GM18517 (cell line): ENCODE results near the gene APPL2.

Source experiments
- ATAC-seq: cut with Tn5 transposase; IDR thresholded peaks from one replicate; pipeline ENCODE4 v1.9.1; 2021; ENCODE audit warnings: mild to moderate bottlenecking, moderate library complexity; ENCODE audit not compliant: unreplicated experiment

Gene APPL2

GRCh38 chr12:105223884-105224283 is 12.1 kb downstream of the APPL2 start:
- ATAC-seq = no peak

- no peak for ATAC-seq
Measured at GRCh38 chr12:105223352-105223845, 12.6 kb downstream of the APPL2 start.

- ATAC-seq = no peak
Measured at GRCh38 chr12:105222726-105223351, 13.1 kb downstream of the APPL2 start.

GRCh38 chr12:105222284-105222655 is 13.7 kb downstream of the APPL2 start:
- ATAC-seq = no peak

GRCh38 chr12:105221583-105222283 is 14.2 kb downstream of the APPL2 start:
- no peak for ATAC-seq

GRCh38 chr12:105220929-105221290 is 15.1 kb downstream of the APPL2 start:
- ATAC-seq = no peak

GRCh38 chr12:105220150-105220928 is 15.6 kb downstream of the APPL2 start:
- no peak for ATAC-seq

GRCh38 chr12:105219261-105220028 is 16.5 kb downstream of the APPL2 start:
- no peak for ATAC-seq

GRCh38 chr12:105218434-105218833 is 17.5 kb downstream of the APPL2 start:
- no peak for ATAC-seq

- ATAC-seq = no peak
Measured at GRCh38 chr12:105214670-105215375, 21.2 kb downstream of the APPL2 start.

GRCh38 chr12:105214148-105214547 is 21.8 kb downstream of the APPL2 start:
- no peak for ATAC-seq

- no peak for ATAC-seq
Measured at GRCh38 chr12:105212438-105212837, 23.5 kb downstream of the APPL2 start.

- ATAC-seq = no peak
Measured at GRCh38 chr12:105209091-105209490, 26.9 kb downstream of the APPL2 start.

GRCh38 chr12:105206686-105207374 is 29.1 kb downstream of the APPL2 start:
- no peak for ATAC-seq

- ATAC-seq = no peak
Measured at GRCh38 chr12:105205322-105206048, 30.5 kb downstream of the APPL2 start.

GRCh38 chr12:105204916-105205315 is 31.1 kb downstream of the APPL2 start:
- no peak for ATAC-seq

GRCh38 chr12:105204127-105204526 is 31.8 kb downstream of the APPL2 start:
- ATAC-seq = no peak

- no peak for ATAC-seq
Measured at GRCh38 chr12:105202202-105202601, 33.8 kb downstream of the APPL2 start.

- ATAC-seq = no peak
Measured at GRCh38 chr12:105201299-105201698, 34.7 kb downstream of the APPL2 start.
